Esophagus muscularis mucosa (tissue), 4 donors: ENCODE data around the gene FITM1. TPM values are rescaled to one million over a fixed set of nuclear protein-coding genes. Genes with fewer than 3 reads are reported as not detected.
A peak's percentile ranks its signal among the peaks of the same experiment; 100 is the strongest.

Experiments
- DNase-seq: peaks from one replicate; pipeline ENCODE4 v3.0.0-alpha.2; 2017; ENCODE audit errors: extremely low spot score
- H3K27ac ChIP-seq, 4 donors: fragments of 200-600 bp; sonication (generic); replicated peaks in 1 of 4; 1 replicate in 3 of 4; 2 replicates in 1 of 4; pipeline ENCODE4 v1.5.1; 2016 to 2019; ENCODE audit warnings: mild to moderate bottlenecking in 1 of 4
- H3K27me3 ChIP-seq, 4 donors: fragments of 200-600 bp; sonication (generic); one replicate each; pipeline versions ENCODE4 v1.5.1 to v1.6.0; 2016 to 2019
- H3K36me3 ChIP-seq, 4 donors: fragments of 200-600 bp; sonication (generic); one replicate each; pipeline ENCODE4 v1.5.1; 2016 to 2019
- H3K4me1 ChIP-seq, 4 donors: fragments of 200-600 bp; sonication (generic); one replicate each; pipeline ENCODE4 v1.5.1; 2016 to 2019
- H3K4me3 ChIP-seq, 4 donors: fragments of 200-600 bp; sonication (generic); 1 replicate in 2 of 4; 2 replicates in 2 of 4; pipeline ENCODE4 v1.5.1; 2016 to 2019; ENCODE audit warnings: mild to moderate bottlenecking in 4 of 4, moderate library complexity in 1 of 4
- H3K9me3 ChIP-seq, 4 donors: fragments of 200-600 bp; sonication (generic); 1 replicate in 3 of 4; 2 replicates in 1 of 4; pipeline ENCODE4 v1.5.1; 2016 to 2019
- EP300 ChIP-seq: sonication (generic); formaldehyde crosslinking; IDR thresholded peaks from one replicate; pipeline ENCODE4 v1.6.1; 2017; ENCODE audit warnings: antibody characterized with exemption
- POLR2A ChIP-seq: fragments of 450-650 bp; IDR thresholded peaks from one replicate; pipeline ENCODE4 v1.6.1; 2017; ENCODE audit warnings: antibody characterized with exemption, moderate library complexity, mild to moderate bottlenecking, low read depth
- POLR2AphosphoS5 ChIP-seq, 2 donors: sonication (generic); formaldehyde crosslinking; IDR thresholded peaks; one replicate each; pipeline ENCODE4 v1.6.1; 2017; ENCODE audit warnings: antibody characterized with exemption in 2 of 2
- WGBS: methylation state at CpG from one replicate; pipeline ENCODE4 v1.1.5; 2018; 5-methylcytosine and 5-hydroxymethylcytosine counted together
- intact Hi-C: fragments of 100-400 bp; cut with DNase I; formaldehyde crosslinking; loops from one replicate; pipeline ENCODE4 v1.15.1; 2023
- total RNA-seq, 4 donors: library from RNA; depleted of rRNA; stranded (reverse); fragments of >200 nt; gene quantifications; one replicate each; pipeline versions ENCODE4 v1.1.0 to v1.2.1, GENCODE V29; 2016
- TF ChIP-seq, protein P1 (sequence below), 3 experiments: fragments of 200-600 bp in 2 of 3; fragments of 450-650 bp in 1 of 3; sonication (generic) in 2 of 3; IDR thresholded peaks; one replicate each; pipeline ENCODE4 v1.5.1; 2017 to 2019; ENCODE audit warnings: antibody characterized with exemption in 3 of 3, mild to moderate bottlenecking in 2 of 3, moderate library complexity in 1 of 3

FITM1 gene
- total RNA-seq, 4 donors from 2014 or later = 0.34 to 0.83 (median 0.52) TPM; not detected in 1

DNA sequence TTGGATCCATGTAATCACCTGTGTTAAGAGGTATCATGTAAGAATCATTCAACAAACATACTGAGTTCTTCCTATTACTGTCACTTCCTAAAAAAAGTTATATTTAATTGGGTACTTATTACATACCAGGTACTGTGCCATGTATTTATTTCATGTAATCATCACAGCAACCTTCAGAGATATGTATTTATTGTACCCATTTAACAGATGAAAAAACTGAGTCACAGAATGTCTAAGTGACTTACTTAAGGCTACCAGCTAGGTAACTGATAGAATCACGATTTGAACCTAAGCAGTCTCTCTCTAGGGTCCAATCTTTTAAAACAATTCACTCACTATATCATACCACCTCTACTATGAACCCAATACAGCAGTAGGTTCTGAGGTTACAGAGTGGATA is 14.0 kb downstream of the FITM1 start:
- no peaks in the 10 kb centered on the region for H3K27me3 ChIP-seq
- peak overlapping the region in 1 of 4 donors; percentile 94 for H3K27ac ChIP-seq
- H3K4me1 ChIP-seq = peaks cover 34 to 62% (median 55%) of the 10 kb centered on the region in 4 donors

GRCh38 chr14:24145219-24145618 is 14.8 kb downstream of the FITM1 start:
- DNase-seq = no peak
- no peak for TF ChIP-seq POLR2A
- TF ChIP-seq, protein P1, sequence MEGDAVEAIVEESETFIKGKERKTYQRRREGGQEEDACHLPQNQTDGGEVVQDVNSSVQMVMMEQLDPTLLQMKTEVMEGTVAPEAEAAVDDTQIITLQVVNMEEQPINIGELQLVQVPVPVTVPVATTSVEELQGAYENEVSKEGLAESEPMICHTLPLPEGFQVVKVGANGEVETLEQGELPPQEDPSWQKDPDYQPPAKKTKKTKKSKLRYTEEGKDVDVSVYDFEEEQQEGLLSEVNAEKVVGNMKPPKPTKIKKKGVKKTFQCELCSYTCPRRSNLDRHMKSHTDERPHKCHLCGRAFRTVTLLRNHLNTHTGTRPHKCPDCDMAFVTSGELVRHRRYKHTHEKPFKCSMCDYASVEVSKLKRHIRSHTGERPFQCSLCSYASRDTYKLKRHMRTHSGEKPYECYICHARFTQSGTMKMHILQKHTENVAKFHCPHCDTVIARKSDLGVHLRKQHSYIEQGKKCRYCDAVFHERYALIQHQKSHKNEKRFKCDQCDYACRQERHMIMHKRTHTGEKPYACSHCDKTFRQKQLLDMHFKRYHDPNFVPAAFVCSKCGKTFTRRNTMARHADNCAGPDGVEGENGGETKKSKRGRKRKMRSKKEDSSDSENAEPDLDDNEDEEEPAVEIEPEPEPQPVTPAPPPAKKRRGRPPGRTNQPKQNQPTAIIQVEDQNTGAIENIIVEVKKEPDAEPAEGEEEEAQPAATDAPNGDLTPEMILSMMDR (IDR thresholded peaks at IDR 0.05) = no peak
- no peak for TF ChIP-seq EP300
- no peak for TF ChIP-seq POLR2AphosphoS5 (IDR thresholded peaks at IDR 0.05)
- peak overlapping the region; percentile 88 to 94 (median 90) for H3K27ac ChIP-seq
- H3K4me1 ChIP-seq = peaks cover 27 to 62% (median 53%) of the 10 kb centered on the region in 4 donors
- no peaks in the 10 kb centered on the region for H3K27me3 ChIP-seq
- 97% methylated on average over 2 of the region's 2 CpGs for WGBS
- H3K36me3 ChIP-seq = peaks cover 2 to 27% (median 21%) of the 10 kb centered on the region in 4 donors
- intact Hi-C loops = loop anchor here (10.0 kb wide), 1 partner anchor 290 kb away; no protein-coding TSS in a partner anchor
- H3K4me3 ChIP-seq = no peak overlapping the region
- no peaks in the 10 kb centered on the region for H3K9me3 ChIP-seq

More for the DNA sequence above, 14.0 kb downstream of the FITM1 start:
- TF ChIP-seq POLR2AphosphoS5 (IDR thresholded peaks at IDR 0.05) = no peak
- TF ChIP-seq EP300 = no peak
- TF ChIP-seq, protein P1 (IDR thresholded peaks at IDR 0.05) = no peak
- no peak for TF ChIP-seq POLR2A
- no peaks in the 10 kb centered on the region for H3K9me3 ChIP-seq
- H3K36me3 ChIP-seq = peaks cover 0 to 21% (median 15%) of the 10 kb centered on the region in 4 donors
- no peak overlapping the region for H3K4me3 ChIP-seq
- intact Hi-C loops = loop anchor here (10.0 kb wide), 1 partner anchor 290 kb away; no protein-coding TSS in a partner anchor
- no peak for DNase-seq
- 95% methylated on average over 1 of the region's 1 CpG for WGBS

DNA sequence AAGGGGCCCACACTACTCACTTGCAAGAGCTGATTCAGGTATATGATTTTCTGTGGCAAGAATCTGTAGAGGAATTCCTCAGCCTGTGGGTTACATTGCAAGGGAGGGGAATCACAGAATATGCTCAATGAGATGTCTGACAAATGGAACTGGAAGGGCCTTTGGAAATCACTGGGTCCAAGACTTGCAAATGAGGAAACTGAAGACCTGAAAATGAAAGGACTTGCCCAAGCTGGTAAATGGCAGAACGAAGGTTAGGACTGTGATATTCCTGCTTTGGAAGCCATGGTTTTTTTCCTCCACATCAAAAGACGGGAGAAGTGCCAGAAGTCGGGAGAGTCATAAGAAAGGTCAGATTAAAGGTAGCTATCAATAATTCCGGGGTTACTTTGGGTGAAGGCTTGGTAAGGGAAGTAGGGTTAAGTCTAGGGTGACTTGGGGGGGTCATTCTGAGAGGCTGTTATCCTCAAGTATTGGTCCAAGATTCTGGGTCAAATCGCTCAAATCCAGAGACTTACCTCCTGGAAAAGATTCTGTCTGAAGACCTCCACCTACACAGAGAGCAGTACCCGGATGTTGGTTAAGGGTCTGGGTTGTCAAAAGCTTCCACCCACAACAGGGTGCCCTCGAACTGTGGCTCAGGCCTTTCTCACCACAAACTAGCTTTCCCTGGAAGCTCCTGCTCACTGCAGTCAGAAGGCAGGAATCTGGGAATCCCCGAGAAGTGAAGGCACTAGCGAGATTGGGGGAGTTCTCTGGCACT is 15.4 kb downstream of the FITM1 start:
- Histone ChIP-seq H3K27ac (peak overlapping the region; percentile 88 to 94 (median 90)), H3K4me1 (peaks cover 22 to 59% (median 47%) of the 10 kb centered on the region in 4 donors), H3K4me3 (peak overlapping the region; percentile 63 to 92 (median 78)), H3K36me3 (peaks cover 8 to 33% (median 27%) of the 10 kb centered on the region in 4 donors), H3K27me3 (no peaks in the 10 kb centered on the region), H3K9me3 (no peaks in the 10 kb centered on the region)
- intact Hi-C loops = loop anchor here (10.0 kb wide), 1 partner anchor 289 kb away; no protein-coding TSS in a partner anchor
- TF ChIP-seq EP300 (no peak), POLR2A (no peak), POLR2AphosphoS5 (IDR thresholded peaks at IDR 0.05) (no peak)
- TF ChIP-seq, protein P1 (IDR thresholded peaks at IDR 0.05) = no peak
- WGBS = 17% methylated on average over 9 of the region's 9 CpGs
- no peak for DNase-seq

- peaks cover 15 to 40% (median 34%) of the 10 kb centered on the region in 4 donors for H3K36me3 ChIP-seq
Measured at GRCh38 chr14:24146453-24146977, 16.1 kb downstream of the FITM1 start, which contains the start of gene PSME2. TSS of gene PSME2 (minus strand) at chr14:24146610. CDS start at chr14:24146581, 29 bp downstream.

More at GRCh38 chr14:24146453-24146977, 16.1 kb downstream of the FITM1 start, which contains the start of gene PSME2:
- TF ChIP-seq, protein P1 (IDR thresholded peaks at IDR 0.05) = no peak
- TF ChIP-seq POLR2AphosphoS5 (IDR thresholded peaks at IDR 0.05) = peak; percentile 29 to 71
- no peaks in the 10 kb centered on the region for H3K27me3 ChIP-seq
- H3K9me3 ChIP-seq = no peaks in the 10 kb centered on the region
- DNase-seq = peak; percentile 98
- H3K4me3 ChIP-seq = peak within 1 kb of the TSS; percentile 63 to 92 (median 78)
- WGBS = 0% methylated on average over 15 of the region's 25 CpGs
- peaks cover 22 to 57% (median 46%) of the 10 kb centered on the region in 4 donors for H3K4me1 ChIP-seq
- H3K27ac ChIP-seq = peak within 1 kb of the TSS; percentile 88 to 94 (median 90)
- intact Hi-C loops = loop anchor here (10.0 kb wide), 1 partner anchor 288 kb away; no protein-coding TSS in a partner anchor
